HG03354 (cell line): ENCODE data around the gene MOB3A.

Source experiments
- ATAC-seq: cut with Tn5 transposase; IDR thresholded peaks from one replicate; pipeline ENCODE4 v1.9.1; 2021; ENCODE audit warnings: mild to moderate bottlenecking; ENCODE audit not compliant: unreplicated experiment, poor library complexity, severe bottlenecking

The MOB3A gene

DNA sequence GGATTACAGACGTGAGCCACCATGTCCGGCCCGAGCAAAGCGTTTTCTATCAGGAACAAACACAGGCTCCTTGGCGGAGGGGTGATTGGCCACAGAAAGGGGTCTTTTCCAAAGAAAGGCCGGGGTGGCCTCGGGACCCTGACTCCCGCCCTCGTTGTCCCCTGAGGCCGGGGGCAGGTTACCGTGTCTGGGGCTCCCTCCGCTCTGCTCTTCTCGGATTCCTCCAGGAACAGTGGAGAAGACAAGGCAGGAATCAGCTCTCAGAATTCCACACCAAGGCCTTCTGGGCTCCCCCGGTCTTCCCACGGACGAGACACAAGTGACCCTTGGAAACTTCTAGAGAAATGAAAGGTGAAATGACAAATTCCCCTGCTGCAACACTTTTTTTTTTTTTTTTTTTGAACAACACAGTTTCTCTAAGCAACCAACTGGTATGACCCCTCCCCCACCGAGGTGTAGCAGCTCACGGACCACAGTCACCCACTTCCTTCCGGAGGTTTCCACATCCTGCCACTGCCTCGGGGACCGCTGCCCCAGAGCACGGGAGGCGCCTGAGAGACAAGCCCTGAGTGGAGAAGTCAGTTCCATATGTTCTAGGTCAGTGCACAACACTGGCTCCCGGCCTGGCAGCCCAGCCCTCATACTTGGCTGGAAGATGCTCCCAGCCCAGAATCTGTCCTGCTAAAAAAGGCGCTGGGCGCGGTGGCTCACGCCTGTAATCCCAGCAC, 11.0 kb downstream of the MOB3A start:
- peak; percentile 31 for ATAC-seq

DNA sequence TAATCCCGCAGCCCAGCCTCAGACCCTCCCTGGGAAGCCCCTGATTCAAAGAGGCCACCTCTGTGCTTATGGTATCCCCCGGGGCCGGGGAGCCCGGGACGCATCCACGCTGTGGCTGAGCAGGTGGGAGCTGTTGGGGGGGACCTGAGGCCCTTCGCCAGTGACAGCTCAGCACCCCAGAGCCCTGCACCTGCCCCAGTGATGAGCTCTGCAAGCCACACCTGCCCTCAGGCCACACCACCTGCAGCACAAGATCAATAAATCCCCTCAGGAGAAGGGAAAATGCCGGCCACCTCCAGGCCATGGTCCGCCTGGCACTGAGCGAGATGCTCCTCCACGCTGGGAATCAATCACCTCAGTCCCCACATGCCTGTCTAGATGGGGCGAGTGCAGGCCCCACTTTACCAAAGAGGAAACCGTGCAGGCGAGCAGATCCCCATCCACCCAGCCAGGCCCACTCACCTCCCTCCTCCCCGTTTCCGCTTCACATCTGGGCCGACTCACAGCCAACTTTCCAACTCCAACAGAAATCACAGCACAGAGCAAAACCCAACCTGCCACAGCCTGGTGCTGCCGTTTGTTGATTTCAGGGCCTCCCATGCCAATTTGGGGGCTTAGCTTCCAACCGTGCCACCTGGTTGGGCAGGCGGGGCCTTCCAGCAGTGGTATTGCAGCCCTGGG, 12.8 kb downstream of the MOB3A start:
- no peak for ATAC-seq

DNA sequence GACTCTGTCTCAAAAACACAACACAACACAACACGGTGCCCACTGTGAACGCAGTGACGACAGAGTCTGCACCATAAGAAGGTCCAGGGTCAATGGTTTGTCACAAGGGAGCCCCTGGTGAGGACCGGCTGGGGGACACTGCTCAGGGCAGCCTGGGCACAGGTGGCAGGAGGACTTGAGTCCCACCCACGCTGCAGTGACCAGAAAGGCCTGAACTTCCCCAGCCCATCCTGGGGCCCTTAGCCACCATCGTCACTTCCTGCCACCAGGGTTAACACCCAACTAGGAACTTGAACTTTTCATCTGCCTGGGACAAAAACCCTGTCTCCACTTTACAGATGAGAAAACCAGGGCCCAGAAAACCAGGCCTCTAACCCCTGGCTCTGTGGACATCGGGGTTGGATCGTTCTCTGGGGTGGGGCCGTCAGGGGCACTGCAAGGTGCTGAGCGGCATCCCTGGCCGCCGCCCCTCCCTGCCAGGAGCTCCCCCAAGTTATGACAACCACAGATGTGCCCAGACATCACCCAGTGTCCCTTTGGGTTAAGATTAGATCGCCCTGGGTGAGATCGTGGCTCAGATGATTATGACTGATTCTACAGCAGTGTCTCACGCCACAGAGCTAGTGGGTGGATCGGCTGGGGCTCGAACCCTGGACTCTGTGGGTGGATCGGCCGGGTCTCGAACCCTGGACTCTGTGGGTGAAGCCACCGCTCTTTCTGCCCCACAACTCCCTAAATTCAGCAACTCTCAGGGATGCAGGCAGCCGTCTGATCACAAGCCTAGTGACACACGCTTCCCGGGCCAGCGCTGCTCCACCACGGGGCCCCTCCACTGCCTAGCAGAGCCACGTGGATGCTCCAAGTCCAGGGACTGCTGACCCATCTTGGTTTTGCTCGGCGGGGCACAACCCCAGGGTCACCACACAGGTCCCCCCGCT, 14.0 kb downstream of the MOB3A start:
- no peak for ATAC-seq

DNA sequence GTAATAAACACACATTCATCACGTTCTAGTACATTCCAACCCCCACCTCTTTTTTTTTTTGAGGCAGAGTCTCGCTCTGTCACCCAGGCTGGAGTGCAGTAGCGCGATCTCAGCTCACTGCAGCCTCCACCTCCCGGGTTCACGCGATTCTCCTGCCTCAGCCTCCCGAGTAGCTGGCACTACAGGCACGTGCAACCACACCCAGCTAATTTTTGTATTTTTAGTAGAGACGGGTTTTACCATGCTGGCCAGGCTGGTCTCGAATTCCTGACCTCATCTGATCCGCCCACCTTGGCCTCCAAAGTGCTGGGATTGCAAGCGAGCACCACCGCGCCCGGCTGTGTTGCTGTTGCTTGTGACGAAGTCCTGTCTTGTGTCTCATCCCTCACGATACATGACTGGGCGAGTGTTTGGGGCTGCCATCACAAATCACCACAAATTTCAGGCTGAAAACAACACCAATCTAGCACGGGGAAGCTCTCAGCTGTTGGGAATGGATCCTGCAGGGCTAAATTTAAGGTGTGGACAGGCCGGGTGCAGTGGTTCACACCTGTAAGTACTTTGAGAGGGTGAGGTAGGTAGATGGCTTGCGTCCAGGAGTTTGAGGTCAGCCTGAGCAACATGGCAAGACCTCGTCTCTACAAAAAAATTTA, 15.7 kb downstream of the MOB3A start:
- ATAC-seq: no peak

DNA sequence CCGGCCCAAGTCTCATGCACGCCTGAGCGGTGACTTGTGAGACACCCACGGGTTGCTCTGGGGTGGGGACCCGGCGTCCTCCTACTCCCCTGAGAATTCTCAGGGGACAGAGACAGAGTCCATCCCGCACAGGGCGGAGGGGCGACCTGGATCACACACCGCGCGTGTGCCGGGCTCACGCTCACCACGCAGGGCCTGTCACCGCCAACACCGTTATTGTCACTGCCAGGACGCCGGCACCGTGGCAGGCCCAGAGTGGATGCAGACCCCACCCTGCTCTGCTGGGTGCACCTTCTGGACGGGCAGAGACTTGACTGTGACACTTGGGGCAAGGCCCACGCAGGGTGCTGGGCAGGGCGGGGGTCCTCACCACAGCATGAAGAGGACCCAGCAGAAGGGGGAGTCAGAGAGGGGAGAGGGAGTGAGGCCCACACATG, 16.2 kb downstream of the MOB3A start:
- no peak for ATAC-seq

DNA sequence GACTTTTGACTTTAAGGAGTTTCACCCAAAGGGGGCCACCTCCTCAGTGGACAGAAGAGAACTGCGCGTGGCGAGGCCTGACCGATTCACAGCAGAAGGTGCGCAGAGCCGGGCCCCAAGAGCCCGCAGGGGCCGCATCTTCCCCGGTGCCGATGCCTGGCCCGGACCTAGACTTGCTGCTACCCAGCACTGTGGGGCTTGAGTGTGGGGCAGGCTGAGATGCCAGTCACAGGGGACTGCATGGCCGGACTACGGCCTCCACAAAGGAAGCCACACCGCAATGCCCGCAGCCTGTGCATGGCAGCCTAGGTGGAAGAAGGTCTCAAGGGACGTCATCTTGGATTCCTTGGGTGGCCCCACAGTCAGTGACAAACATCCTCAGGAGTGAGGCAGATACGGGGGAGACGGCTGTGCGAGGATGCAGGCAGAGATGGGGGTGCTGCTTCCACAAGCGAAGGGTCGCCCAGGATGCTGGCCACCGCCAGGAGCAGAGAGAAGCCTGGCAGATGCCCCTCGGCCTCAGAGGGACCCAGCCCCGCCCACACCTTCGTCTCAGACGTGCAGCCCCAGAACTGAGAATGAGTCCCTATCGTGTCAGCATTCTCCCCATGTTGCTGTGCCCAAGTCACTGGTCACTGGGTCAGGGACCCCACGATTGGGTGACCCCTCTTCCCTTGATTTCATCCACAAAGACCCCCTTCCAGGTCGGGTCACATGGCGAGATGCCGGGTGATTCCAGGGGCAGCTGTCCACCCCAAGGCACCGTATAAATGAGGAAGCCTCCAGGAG, 16.9 kb downstream of the MOB3A start:
- ATAC-seq: no peak

DNA sequence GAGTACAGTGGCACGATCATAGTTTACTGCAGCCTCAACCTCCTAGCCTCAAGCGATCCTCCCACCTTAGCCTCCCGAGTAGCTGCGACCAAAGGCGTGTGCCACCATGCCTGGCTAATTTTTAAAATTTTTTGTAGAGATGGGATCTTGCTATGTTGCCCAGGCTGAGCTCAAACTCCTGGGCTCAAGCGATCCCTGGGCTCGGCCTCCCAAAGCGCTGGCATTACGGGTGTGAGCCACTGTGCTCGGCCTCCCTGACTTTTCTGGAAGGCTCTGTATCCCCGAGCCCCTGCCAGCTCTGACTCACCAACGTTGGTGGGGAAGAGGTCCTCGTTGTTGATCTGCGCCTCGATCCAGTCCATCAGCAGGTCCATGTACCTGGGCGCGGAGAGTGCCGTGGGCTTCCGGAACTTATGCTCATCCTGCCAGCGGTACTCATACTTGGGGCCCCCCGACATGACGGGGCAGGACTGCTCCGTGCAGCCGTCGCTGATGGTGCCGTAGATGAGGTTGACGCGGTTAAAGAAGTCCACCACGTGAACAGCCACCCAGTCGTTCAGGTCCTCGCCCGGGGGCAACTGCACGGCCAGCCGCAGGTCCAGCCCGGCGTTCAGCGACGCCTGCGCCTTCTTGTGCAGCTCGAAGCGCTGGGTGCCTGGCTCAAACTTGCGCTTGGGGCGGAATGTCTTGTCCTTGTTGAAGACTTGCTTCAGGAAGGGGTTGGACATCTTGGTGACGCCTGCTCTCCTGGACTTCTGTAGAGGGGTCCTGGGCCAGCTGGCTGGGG, 18.1 kb downstream of the MOB3A start:
- no peak for ATAC-seq

DNA sequence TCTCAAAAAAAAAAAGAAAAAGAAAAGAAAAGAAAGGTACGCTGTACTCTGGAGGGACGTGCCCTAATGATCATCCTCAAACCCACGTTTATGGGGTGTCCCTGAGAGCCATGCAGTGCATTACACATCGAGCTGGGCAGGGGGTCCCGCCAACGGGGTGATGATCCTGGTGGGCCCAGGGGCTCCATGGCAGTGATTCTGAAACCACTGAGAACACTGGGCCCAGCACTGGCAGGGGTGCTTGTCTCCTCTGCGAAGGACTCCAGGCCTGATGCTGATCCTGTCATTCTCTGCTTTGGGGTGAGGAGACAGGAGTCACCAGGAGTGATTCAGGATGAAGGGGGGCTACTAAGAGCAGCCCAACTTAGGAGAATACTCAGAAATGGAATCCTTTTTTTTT, 18.7 kb downstream of the MOB3A start:
- ATAC-seq: no peak

DNA sequence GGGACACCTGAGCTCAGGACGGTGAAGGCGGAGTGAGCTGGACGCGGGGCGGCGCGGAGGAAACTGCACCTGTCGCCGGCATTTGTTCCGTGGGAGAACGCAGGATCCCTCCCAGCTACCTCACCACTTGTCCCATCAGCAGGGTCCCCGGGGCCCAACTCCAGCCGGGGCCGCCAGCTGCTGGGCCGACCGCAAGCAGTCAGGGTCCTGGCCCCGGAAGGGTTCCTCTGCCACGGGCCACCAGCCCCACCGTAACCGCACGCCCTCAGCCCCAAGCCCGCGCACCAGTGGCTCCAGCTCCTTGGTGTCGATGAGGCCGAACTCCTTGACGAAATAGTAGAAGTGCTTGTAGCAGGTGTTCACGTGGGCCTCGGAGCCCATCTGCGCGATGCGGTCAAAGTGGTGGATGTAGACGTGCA, 19.6 kb downstream of the MOB3A start:
- no peak for ATAC-seq

DNA sequence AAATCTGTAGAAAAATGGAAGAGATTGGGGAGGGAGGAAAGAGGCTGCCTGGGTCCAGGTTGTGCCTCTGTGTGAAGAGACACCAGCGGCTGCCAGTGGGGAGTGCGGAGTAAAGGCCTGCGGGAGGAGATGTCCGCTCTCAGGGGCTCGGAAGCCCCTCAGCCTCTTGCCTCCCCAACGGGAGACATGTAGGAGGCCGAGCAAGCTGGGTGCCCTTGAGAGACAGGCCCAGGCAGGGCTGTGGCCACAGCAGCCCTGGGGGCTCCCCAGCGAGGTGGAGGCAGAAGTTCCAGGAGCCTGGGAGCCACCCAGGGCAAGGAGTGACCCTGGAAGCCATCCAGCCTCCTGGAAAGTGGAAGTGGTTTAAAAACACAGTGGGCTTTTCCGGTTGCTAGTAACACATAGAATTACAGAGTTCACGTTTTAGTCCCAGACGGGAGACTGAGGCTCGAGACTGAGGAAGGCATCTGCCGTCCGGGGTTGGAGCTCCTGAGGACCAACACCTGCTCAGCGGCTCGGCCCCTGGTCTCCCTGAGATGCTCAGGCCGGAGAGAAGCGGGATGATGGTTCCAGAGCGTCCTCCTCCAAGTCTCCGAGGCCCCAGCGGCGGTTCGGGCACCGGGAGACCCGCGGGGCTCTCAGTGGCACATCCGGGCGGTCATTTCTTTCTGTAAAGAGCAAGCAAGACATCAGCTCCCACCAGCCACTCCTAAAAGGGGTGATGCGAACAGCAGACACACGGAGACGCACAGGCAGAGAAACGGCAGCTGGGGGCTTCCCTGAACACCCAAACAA, 23.2 kb downstream of the MOB3A start:
- ATAC-seq: no peak

DNA sequence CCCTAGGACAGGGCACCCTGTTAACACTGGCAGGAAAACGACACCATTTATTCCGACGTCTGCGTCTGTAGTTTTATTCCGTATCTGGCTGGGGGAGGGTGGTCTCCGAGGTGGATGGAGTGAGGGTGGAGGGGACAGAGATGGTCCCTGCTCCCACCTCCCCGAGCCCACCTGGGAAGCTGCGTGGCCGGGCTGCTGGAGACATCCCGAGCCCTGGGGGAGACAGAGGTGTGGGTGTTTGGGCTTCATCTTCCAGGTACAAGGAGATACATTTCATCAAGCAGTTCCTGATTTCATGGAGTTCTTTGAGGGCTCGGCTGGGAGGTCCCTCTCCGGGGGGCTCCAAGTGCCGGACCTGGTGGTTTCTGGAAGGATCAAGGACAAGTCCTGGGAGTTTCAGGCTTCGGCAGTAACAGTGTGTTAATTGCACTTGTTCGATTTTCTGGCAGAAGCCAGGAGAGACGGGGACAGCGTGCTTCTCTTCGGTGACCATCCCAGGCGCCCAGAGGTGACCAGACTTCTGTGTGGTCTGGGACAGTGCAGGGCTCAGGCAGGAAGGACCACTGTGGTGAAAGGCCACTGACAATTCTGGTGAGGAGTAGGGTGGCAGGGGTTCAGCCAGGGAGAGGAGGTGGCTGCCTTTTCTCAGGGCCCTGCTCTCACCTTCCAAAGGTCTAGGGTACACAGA, 25.0 kb downstream of the MOB3A start:
- ATAC-seq: no peak

DNA sequence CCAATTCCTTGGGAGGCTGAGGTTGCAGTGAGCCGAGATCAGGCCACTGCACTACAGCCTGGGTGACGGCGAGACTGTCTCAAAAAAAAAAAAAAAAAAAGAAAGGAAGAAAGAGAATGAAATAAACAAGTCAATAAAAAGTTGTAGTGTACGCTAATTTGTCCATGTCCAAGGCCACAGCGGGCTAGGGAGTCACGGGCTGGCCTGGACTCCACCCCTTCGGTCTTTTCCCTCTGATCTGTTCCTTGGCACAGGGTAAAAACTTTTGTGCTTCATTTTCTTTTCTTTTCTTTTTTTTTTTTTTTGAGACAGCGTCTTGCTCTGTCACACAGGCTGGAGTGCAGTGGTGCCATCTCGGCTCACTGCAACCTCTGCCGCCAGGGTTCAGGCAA, 25.7 kb downstream of the MOB3A start:
- no peak for ATAC-seq

DNA sequence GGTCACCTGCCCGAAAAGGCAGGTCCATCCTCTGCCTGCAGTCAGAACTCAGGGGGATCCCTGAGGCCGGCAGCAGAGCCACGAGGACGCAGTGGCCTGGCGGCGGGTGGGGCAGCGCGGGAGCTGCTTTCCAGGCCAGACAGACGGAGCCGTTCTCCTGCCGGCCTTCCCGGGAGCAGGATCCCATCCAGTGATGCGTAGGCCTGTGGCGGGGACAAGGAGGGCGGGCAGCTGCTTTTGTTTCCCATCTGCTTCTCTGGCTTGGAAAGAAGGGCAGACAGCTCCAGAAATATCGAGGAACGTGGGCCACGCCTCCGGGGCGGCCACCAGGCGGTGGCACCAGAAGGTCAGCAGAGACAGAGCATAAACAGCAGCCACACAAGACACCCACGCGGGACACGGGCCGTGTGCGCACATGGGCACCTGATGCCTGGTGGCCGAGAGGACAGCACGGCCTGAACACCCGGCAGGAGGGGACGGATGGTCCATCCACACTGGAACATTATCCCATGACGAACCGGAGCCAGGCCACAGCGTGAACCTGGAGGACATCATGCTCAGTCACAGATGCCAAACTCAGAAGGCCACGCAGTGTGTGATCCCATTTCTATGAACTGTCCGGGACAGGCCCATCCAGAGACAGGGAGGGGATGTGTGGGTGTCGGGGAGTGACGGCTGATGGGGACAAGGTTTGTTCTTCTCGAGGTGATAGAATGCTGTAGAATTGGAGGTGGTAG, 31.2 kb downstream of the MOB3A start:
- ATAC-seq: no peak

DNA sequence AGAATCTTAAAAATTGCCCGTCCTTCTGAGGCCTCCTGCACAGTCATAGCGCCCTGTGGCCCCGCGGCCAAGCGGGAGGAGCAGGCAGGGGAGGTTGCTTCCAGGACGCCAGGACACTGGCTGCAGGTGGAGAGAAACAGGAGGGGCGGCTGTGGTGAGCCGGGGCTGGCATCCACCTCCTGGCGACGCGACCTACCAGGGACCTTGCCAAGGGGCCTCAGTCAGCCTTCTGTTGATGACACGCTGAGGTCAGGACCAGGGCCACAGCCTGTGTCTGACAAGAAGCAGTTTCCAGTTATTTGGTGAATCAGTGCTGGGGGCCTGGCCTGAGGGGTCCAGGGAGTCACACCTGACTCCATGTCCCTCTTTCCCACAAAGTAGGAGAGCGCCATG, 31.7 kb downstream of the MOB3A start:
- ATAC-seq: no peak

DNA sequence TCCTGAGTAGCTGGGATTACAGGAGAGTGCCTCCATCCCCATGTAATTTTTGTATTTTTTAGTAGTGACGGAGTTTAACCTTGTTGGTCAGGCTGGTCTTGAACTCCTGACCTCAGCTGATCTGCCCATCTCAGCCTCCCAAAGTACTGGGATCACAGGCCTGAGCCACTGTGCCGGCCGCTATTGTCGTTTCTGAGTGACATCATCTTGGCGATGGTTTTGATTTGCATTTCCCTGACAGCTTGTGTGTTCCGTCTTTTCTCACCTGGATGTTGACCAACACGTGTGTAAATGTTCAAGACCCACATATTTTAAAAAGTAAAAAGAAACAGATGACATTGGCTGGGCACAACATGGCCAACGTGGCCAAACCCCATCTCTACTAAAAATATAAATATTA, 32.3 kb downstream of the MOB3A start:
- ATAC-seq: no peak

DNA sequence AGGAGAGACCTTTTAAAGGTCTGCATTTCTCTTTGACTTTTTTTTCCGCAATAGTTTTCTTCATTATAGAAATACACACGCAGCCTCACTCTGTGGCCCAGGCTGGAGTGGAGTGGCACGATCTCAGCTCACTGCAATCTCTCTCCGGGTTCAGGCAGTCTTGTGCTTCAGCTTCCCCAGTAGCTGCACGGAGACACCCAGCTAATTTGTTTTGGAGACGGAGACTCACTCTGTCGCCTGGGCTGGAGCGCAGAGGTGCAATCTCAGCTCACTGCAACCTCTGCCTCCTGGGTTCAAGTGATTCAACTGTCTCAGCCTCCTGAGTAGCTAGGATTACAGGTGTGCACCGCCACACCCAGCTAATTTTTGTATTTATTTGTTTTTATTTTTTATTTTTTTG, 33.4 kb downstream of the MOB3A start:
- ATAC-seq: no peak

DNA sequence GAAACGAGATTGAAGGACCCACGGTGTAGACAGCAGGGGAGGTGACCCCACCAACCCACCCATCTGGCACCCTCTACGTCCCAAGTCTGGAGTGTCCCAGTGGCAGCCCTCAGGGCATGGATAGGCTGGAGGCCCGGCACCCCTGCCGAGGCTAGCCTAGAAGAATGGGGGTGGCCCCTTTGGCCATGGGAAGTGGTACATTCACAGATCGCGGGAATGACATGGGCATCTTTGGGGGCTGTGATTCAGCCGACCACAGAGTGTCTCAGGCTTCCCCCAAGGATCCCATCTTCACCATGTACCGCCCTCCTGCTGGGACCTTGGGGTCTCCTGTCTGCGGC, 33.8 kb downstream of the MOB3A start:
- no peak for ATAC-seq
